ENCODE measurements around the gene RYR1. TPM values are rescaled to one million over a fixed set of nuclear protein-coding genes. Genes with fewer than 3 reads are reported as not detected.
"Not testable (repeated sequence)": the region's sequence is repeated elsewhere in the genome, so short reads cannot be mapped to it uniquely, and the experiment has no call there.

RYR1 gene
- total RNA-seq, 6 experiments from 2014 or later: 0.12 to 1.1 (median 0.49) TPM

GRCh38 chr19:38626401-38626800 lies 192.9 kb downstream of the RYR1 start:
- H3K27me3 ChIP-seq: no peaks in the 10 kb centered on the region
- H3K9me3 ChIP-seq: no peaks in the 10 kb centered on the region
- 94% methylated on average over 4 of the region's 4 CpGs for WGBS (ENCODE audit: insufficient coverage, low coverage, low lambda C conversion rate, missing lambda C conversion rate)
- intact Hi-C loops (cut with DNase I): loop anchor here in 1 of 2 donors (10.0 kb wide), 1 partner anchor 232 kb away; no protein-coding TSS in a partner anchor
- H3K27ac ChIP-seq: no peak overlapping the region
- ATAC-seq: no peak
- DNase-seq: no peak
- H3K4me3 ChIP-seq: no peak overlapping the region
- H3K4me1 ChIP-seq: no peaks in the 10 kb centered on the region
- no peak for TF ChIP-seq POLR2A (IDR thresholded peaks at IDR 0.05)
- no peak for TF ChIP-seq CTCF (IDR thresholded peaks at IDR 0.05)
- H3K36me3 ChIP-seq: peaks cover 0 to 82% (median 36%) of the 10 kb centered on the region in 4 donors

- 88% methylated on average over 4 of the region's 6 CpGs for WGBS (ENCODE audit: insufficient coverage, low coverage, low lambda C conversion rate, missing lambda C conversion rate)
- DNase-seq: no peak
- no peak for TF ChIP-seq POLR2A (IDR thresholded peaks at IDR 0.05)
- TF ChIP-seq CTCF (IDR thresholded peaks at IDR 0.05): no peak
- Histone ChIP-seq H3K27ac (no peak overlapping the region), H3K27me3 (no peaks in the 10 kb centered on the region), H3K4me3 (no peak overlapping the region), H3K9me3 (no peaks in the 10 kb centered on the region), H3K36me3 (peaks cover 0 to 56% (median 22%) of the 10 kb centered on the region in 4 donors), H3K4me1 (no peaks in the 10 kb centered on the region)
- intact Hi-C loops (cut with DNase I): loop anchor here in 1 of 2 donors (10.0 kb wide), 1 partner anchor 235 kb away; no protein-coding TSS in a partner anchor
- ATAC-seq: no peak
These were observed 196.1 kb downstream of the RYR1 start for GRCh38 chr19:38629568-38629967.

GRCh38 chr19:38631301-38631700 lies 197.8 kb downstream of the RYR1 start:
- peaks cover 0 to 46% (median 13%) of the 10 kb centered on the region in 4 donors for H3K36me3 ChIP-seq
- not testable (repeated sequence) for H3K27me3 ChIP-seq, H3K27ac ChIP-seq

GRCh38 chr19:38631811-38632475 lies 198.5 kb downstream of the RYR1 start:
- H3K9me3 ChIP-seq; H3K27ac ChIP-seq; H3K4me1 ChIP-seq; ATAC-seq; H3K4me3 ChIP-seq; intact Hi-C loops (cut with DNase I); DNase-seq; H3K27me3 ChIP-seq: not testable (repeated sequence)
- WGBS (ENCODE audit: insufficient coverage, low coverage, low lambda C conversion rate, missing lambda C conversion rate): 72% methylated on average over 6 of the region's 7 CpGs
- peaks cover 0 to 39% (median 11%) of the 10 kb centered on the region in 4 donors for H3K36me3 ChIP-seq

More at GRCh38 chr19:38631301-38631700, 197.8 kb downstream of the RYR1 start:
- H3K4me1 ChIP-seq; DNase-seq; intact Hi-C loops (cut with DNase I); ATAC-seq; H3K9me3 ChIP-seq; H3K4me3 ChIP-seq: not testable (repeated sequence)
- WGBS (ENCODE audit: insufficient coverage, low coverage, low lambda C conversion rate, missing lambda C conversion rate): 75% methylated on average over 5 of the region's 11 CpGs

DNA sequence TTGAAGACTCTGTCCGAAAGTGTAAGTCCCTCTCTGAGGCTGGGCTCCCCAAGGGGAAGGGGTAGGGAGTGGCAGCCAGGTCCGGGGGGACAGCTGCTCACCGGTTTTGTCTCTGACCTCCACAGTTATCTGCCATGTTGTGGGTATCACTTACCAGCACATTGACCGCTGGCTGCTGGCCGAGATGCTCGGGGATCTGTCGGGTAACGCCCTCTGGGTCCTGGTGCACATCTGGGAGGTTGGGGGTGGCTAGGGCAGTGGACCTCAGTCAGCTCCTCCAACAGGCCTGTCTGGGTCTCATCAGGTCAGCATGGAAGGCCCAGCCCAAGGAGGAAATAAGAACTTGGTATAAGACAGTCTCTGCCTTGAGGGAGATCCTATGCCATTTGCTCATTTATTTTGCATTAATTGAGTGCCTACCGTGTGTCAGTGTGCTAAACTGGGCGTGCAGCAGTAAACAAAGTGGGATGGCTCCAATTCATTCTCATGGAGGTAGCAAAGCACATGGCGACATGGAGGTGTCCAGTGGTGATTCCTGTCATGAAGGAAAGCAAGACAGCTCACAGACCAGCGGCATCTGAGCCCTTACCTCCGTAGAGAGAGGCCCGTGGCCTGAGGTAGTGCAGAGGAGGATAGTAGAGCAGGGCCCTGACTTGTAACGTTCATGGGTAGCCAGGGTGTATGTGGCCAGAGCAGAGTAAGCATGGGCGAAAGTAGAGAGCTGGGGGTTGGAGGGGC lies 199.2 kb downstream of the RYR1 start:
- Histone ChIP-seq H3K4me3 (no peak overlapping the region), H3K27ac (no peak overlapping the region), H3K9me3 (no peaks in the 10 kb centered on the region), H3K27me3 (no peaks in the 10 kb centered on the region), H3K4me1 (peaks cover 0 to 3% (median 0%) of the 10 kb centered on the region in 4 donors), H3K36me3 (peaks cover 0 to 32% (median 7%) of the 10 kb centered on the region in 4 donors)
- no peak for DNase-seq
- WGBS (ENCODE audit: insufficient coverage, low coverage, low lambda C conversion rate, missing lambda C conversion rate): 91% methylated on average over 4 of the region's 16 CpGs
- intact Hi-C loops (cut with DNase I): no loop called here
- TF ChIP-seq CTCF (IDR thresholded peaks at IDR 0.05) (no peak), POLR2A (IDR thresholded peaks at IDR 0.05) (no peak)
- no peak for ATAC-seq

Measured in right lobe of liver (tissue), 6 donors.